DMS53 treated with DMSO at 0.1 percent for 48 hours (cell line): ENCODE measurements around the gene ZNF723.
"Not testable (repeated sequence)": the region's sequence is repeated elsewhere in the genome, so short reads cannot be mapped to it uniquely, and the experiment has no call there.

Experiments used
- DNase-seq: peaks from one replicate; lab custom pipeline; 2025; ENCODE audit not compliant: unreplicated experiment; lab: John Stamatoyannopoulos, UW

The ZNF723 gene

GRCh38 chr19:22832031-22832762 lies at the start of gene ZNF723:
Gene ZNF723, plus strand, starts transcription at chr19:22832291. Its CDS starts 89 bp downstream, at chr19:22832380.
- no peak for DNase-seq

GRCh38 chr19:22783651-22784410 lies 48.3 kb upstream of the ZNF723 start, which contains the start of gene ZNF99:
Gene ZNF99, minus strand, starts transcription at chr19:22784151. Its CDS starts 135 bp downstream, at chr19:22784016.
- DNase-seq: no peak

GRCh38 chr19:22792863-22793262 lies 39.2 kb upstream of the ZNF723 start:
- DNase-seq: not testable (repeated sequence)

GRCh38 chr19:22797040-22797439 lies 35.1 kb upstream of the ZNF723 start:
- DNase-seq: no peak

- DNase-seq: no peak
Observed at GRCh38 chr19:22806418-22806817, 25.7 kb upstream of the ZNF723 start.

- DNase-seq: no peak
Observed at GRCh38 chr19:22807061-22807835, 24.8 kb upstream of the ZNF723 start.

GRCh38 chr19:22814124-22814523 lies 18.0 kb upstream of the ZNF723 start:
- no peak for DNase-seq

GRCh38 chr19:22831211-22831610 lies 880 bp upstream of the ZNF723 start:
- DNase-seq: no peak

- not testable (repeated sequence) for DNase-seq
Observed at GRCh38 chr19:22857713-22858320, 25.7 kb downstream of the ZNF723 start.

GRCh38 chr19:22882797-22883196 lies 50.7 kb downstream of the ZNF723 start:
- no peak for DNase-seq

- DNase-seq: no peak
Observed at GRCh38 chr19:22893855-22894270, 61.8 kb downstream of the ZNF723 start.

- no peak for DNase-seq
Observed at GRCh38 chr19:22901431-22902130, 69.5 kb downstream of the ZNF723 start.
